Measurements from ENCODE around the gene FAM50A. TPM values are rescaled to one million over a fixed set of nuclear protein-coding genes. Genes with fewer than 3 reads are reported as not detected.

The FAM50A gene
- polyA plus RNA-seq, 2 donors, result 37.5 to 46.6 TPM

GRCh38 chrX:154477891-154478477 is 34.0 kb downstream of the FAM50A start:
- H3K27ac ChIP-seq (ENCODE audit: low read depth in 2 of 2, low read length in 1 of 2), result peak overlapping the region; percentile 27 to 54
- H3K9me3 ChIP-seq (ENCODE audit: control insufficient read depth in 2 of 2, insufficient read depth in 1 of 2, low read depth in 1 of 2, low read length in 1 of 2), result peaks cover 0 to 2% of the 10 kb centered on the region in 2 donors
- no peaks in the 10 kb centered on the region for H3K4me1 ChIP-seq (ENCODE audit: control insufficient read depth in 2 of 2, insufficient read depth in 2 of 2, low read length in 1 of 2)
- WGBS, 2 donors, result 54 to 73% methylated on average over 24 of the region's 24 CpGs
- H3K36me3 ChIP-seq (ENCODE audit: control insufficient read depth in 2 of 2, insufficient read depth in 2 of 2, low read length in 1 of 2), result peaks cover 0 to 2% of the 10 kb centered on the region in 2 donors
- H3K27me3 ChIP-seq (ENCODE audit: control insufficient read depth in 1 of 2, insufficient read depth in 2 of 2, low read length in 2 of 2), result no peaks in the 10 kb centered on the region
- peak overlapping the region; percentile 37 to 56 for H3K4me3 ChIP-seq (ENCODE audit: low read depth in 1 of 2, low read length in 2 of 2)

DNA sequence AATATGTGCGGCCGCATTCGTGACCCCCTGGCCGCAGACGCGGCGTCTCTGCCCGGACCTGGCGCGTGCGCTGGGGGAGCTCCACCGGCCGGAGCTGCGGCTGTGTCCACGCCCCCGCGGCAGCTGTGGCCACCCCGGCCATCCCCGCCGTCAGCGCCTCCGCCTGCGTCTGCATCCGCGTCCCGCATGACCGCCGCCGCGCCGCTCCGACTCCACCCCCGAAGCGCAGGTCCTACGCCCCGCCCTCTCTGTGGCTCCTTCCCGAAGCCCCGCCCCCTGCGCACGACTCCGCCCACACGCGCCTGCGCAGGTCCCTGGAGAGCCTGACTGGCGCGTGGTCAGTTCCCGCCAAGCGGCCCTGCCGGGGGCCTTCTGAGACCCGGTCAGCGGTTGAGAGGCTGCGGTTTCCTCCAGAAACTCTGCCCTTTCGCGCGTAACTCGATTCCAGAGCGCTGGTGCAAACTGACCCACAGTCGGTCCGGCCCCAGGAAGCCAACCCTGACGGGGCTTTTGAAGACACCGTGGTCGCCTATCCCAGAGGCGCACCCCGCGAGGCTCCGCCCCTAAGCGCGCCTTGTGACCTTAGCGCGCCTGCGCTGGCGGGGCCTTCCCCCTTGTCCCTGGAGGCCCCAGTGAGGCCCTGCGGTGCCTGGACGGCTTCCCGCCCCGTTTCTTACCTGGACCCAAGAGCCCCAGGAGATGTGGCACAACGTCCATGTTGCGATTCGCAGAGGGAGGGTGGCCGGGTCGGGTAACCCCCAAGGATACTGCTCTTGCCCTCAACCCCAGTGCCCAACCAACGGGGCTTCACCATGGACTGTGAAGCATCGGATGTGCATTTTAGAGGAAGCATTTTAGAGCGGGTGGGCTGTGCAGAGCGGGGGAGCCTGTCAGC is 35.0 kb downstream of the FAM50A start, which contains the start of gene LAGE3:
TSS of gene LAGE3 (minus strand) at position 554 of the 895 bp plus-strand sequence. CDS start at position 188, 366 bp downstream.
- H3K9me3 ChIP-seq (ENCODE audit: control insufficient read depth in 2 of 2, insufficient read depth in 1 of 2, low read depth in 1 of 2, low read length in 1 of 2), result peaks cover 0 to 2% of the 10 kb centered on the region in 2 donors
- H3K27me3 ChIP-seq (ENCODE audit: control insufficient read depth in 1 of 2, insufficient read depth in 2 of 2, low read length in 2 of 2), result no peaks in the 10 kb centered on the region
- peak within 1 kb of the TSS; percentile 37 to 56 for H3K4me3 ChIP-seq (ENCODE audit: low read depth in 1 of 2, low read length in 2 of 2)
- WGBS, 2 donors, result 4 to 40% methylated on average over 85 of the region's 85 CpGs
- peak within 1 kb of the TSS; percentile 66 to 83 for H3K27ac ChIP-seq (ENCODE audit: low read depth in 2 of 2, low read length in 1 of 2)
- no peaks in the 10 kb centered on the region for H3K4me1 ChIP-seq (ENCODE audit: control insufficient read depth in 2 of 2, insufficient read depth in 2 of 2, low read length in 1 of 2)
- H3K36me3 ChIP-seq (ENCODE audit: control insufficient read depth in 2 of 2, insufficient read depth in 2 of 2, low read length in 1 of 2), result no peaks in the 10 kb centered on the region

- 94 to 95% methylated on average over 5 of the region's 5 CpGs for WGBS, 2 donors
- H3K27ac ChIP-seq (ENCODE audit: low read depth in 2 of 2, low read length in 1 of 2), result no peak overlapping the region
- H3K4me3 ChIP-seq (ENCODE audit: low read depth in 1 of 2, low read length in 2 of 2), result no peak overlapping the region
- peaks cover 0 to 2% of the 10 kb centered on the region in 2 donors for H3K9me3 ChIP-seq (ENCODE audit: control insufficient read depth in 2 of 2, insufficient read depth in 1 of 2, low read depth in 1 of 2, low read length in 1 of 2)
- H3K27me3 ChIP-seq (ENCODE audit: control insufficient read depth in 1 of 2, insufficient read depth in 2 of 2, low read length in 2 of 2), result no peaks in the 10 kb centered on the region
- peaks cover 5 to 12% of the 10 kb centered on the region in 2 donors for H3K4me1 ChIP-seq (ENCODE audit: control insufficient read depth in 2 of 2, insufficient read depth in 2 of 2, low read length in 1 of 2)
- peaks cover 0 to 3% of the 10 kb centered on the region in 2 donors for H3K36me3 ChIP-seq (ENCODE audit: control insufficient read depth in 2 of 2, insufficient read depth in 2 of 2, low read length in 1 of 2)
Observed at GRCh38 chrX:154481195-154481594, 37.3 kb downstream of the FAM50A start.

DNA sequence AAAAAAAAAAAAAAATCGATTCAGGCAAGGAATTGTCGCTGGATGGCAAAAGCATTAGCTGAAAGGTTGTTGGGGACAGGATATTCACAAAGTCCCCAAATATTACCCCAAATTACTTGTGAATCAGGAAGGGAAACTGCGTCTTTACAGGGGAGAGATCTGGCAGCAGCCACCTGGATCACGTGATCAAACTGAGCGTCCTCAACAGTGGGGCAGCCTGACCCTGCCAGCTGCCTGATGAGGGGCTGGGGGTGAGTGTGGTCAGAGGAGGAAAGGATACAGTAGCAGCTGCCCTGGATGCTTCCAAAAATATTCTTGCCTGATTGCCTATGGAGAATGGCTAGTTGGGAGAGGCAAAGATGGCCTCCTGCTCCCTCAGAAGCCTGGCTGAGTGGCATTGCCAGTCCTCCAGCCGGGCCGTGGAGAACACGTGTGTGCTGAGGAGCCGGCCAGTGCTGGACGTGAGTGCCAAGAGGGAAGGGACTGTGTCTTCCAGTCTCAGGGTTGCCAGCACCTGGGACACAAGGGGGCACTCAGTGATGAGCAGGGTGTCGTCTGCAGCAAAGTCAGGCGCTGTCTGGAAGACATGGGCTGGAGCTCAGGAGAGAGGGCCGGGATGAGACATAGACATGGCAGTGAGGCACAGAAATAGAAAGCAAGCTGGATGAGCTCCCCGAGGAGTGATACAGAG is 38.1 kb downstream of the FAM50A start:
- Histone ChIP-seq H3K36me3 (ENCODE audit: control insufficient read depth in 2 of 2, insufficient read depth in 2 of 2, low read length in 1 of 2) (peaks cover 0 to 3% of the 10 kb centered on the region in 2 donors), H3K27ac (ENCODE audit: low read depth in 2 of 2, low read length in 1 of 2) (no peak overlapping the region), H3K4me1 (ENCODE audit: control insufficient read depth in 2 of 2, insufficient read depth in 2 of 2, low read length in 1 of 2) (peaks cover 5 to 12% of the 10 kb centered on the region in 2 donors), H3K27me3 (ENCODE audit: control insufficient read depth in 1 of 2, insufficient read depth in 2 of 2, low read length in 2 of 2) (no peaks in the 10 kb centered on the region), H3K4me3 (ENCODE audit: low read depth in 1 of 2, low read length in 2 of 2) (no peak overlapping the region), H3K9me3 (ENCODE audit: control insufficient read depth in 2 of 2, insufficient read depth in 1 of 2, low read depth in 1 of 2, low read length in 1 of 2) (peaks cover 0 to 6% of the 10 kb centered on the region in 2 donors)
- WGBS, 2 donors, result 81 to 82% methylated on average over 14 of the region's 14 CpGs

DNA sequence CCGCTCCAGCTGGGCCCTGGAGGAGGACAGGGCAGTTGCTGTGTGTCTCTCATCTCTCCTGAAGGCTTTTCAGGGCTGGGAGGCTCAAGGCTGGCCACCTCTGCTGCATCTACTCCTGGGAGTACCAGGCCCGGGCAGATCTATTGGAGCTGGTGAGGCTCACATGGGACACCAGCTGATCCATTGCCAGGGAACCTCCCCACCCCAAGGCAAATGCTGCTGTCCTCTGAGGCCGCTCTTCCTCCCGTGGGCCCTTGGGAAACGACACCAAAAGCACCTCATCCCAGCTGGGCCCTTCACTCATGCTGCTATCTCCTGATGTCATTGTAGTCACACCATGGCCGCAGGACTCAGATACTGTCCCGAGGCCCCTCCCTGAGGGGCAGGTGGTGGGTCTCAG is 38.8 kb downstream of the FAM50A start:
- peaks cover 5 to 12% of the 10 kb centered on the region in 2 donors for H3K4me1 ChIP-seq (ENCODE audit: control insufficient read depth in 2 of 2, insufficient read depth in 2 of 2, low read length in 1 of 2)
- H3K27me3 ChIP-seq (ENCODE audit: control insufficient read depth in 1 of 2, insufficient read depth in 2 of 2, low read length in 2 of 2), result no peaks in the 10 kb centered on the region
- H3K9me3 ChIP-seq (ENCODE audit: control insufficient read depth in 2 of 2, insufficient read depth in 1 of 2, low read depth in 1 of 2, low read length in 1 of 2), result peaks cover 0 to 6% of the 10 kb centered on the region in 2 donors
- H3K4me3 ChIP-seq (ENCODE audit: low read depth in 1 of 2, low read length in 2 of 2), result no peak overlapping the region
- 60 to 65% methylated on average over 7 of the region's 7 CpGs for WGBS, 2 donors
- H3K36me3 ChIP-seq (ENCODE audit: control insufficient read depth in 2 of 2, insufficient read depth in 2 of 2, low read length in 1 of 2), result peaks cover 0 to 3% of the 10 kb centered on the region in 2 donors
- H3K27ac ChIP-seq (ENCODE audit: low read depth in 2 of 2, low read length in 1 of 2), result no peak overlapping the region

- Histone ChIP-seq H3K27me3 (ENCODE audit: control insufficient read depth in 1 of 2, insufficient read depth in 2 of 2, low read length in 2 of 2) (no peaks in the 10 kb centered on the region), H3K36me3 (ENCODE audit: control insufficient read depth in 2 of 2, insufficient read depth in 2 of 2, low read length in 1 of 2) (peaks cover 0 to 9% of the 10 kb centered on the region in 2 donors), H3K4me1 (ENCODE audit: control insufficient read depth in 2 of 2, insufficient read depth in 2 of 2, low read length in 1 of 2) (peaks cover 5 to 12% of the 10 kb centered on the region in 2 donors), H3K27ac (ENCODE audit: low read depth in 2 of 2, low read length in 1 of 2) (no peak overlapping the region), H3K9me3 (ENCODE audit: control insufficient read depth in 2 of 2, insufficient read depth in 1 of 2, low read depth in 1 of 2, low read length in 1 of 2) (peaks cover 0 to 6% of the 10 kb centered on the region in 2 donors), H3K4me3 (ENCODE audit: low read depth in 1 of 2, low read length in 2 of 2) (no peak overlapping the region)
- 84 to 88% methylated on average over 7 of the region's 7 CpGs for WGBS, 2 donors
Observed at GRCh38 chrX:154483325-154483724, 39.4 kb downstream of the FAM50A start.

GRCh38 chrX:154484255-154485149 is 40.6 kb downstream of the FAM50A start:
- Histone ChIP-seq H3K4me3 (ENCODE audit: low read depth in 1 of 2, low read length in 2 of 2) (no peak overlapping the region), H3K36me3 (ENCODE audit: control insufficient read depth in 2 of 2, insufficient read depth in 2 of 2, low read length in 1 of 2) (peaks cover 0 to 14% of the 10 kb centered on the region in 2 donors), H3K27me3 (ENCODE audit: control insufficient read depth in 1 of 2, insufficient read depth in 2 of 2, low read length in 2 of 2) (no peaks in the 10 kb centered on the region), H3K4me1 (ENCODE audit: control insufficient read depth in 2 of 2, insufficient read depth in 2 of 2, low read length in 1 of 2) (peaks cover 5 to 16% of the 10 kb centered on the region in 2 donors), H3K9me3 (ENCODE audit: control insufficient read depth in 2 of 2, insufficient read depth in 1 of 2, low read depth in 1 of 2, low read length in 1 of 2) (peaks cover 0 to 6% of the 10 kb centered on the region in 2 donors), H3K27ac (ENCODE audit: low read depth in 2 of 2, low read length in 1 of 2) (peak overlapping the region; percentile 73 to 93)
- 73 to 74% methylated on average over 16 of the region's 16 CpGs for WGBS, 2 donors

GRCh38 chrX:154485150-154486051 is 41.5 kb downstream of the FAM50A start:
- H3K4me1 ChIP-seq (ENCODE audit: control insufficient read depth in 2 of 2, insufficient read depth in 2 of 2, low read length in 1 of 2), result peaks cover 5 to 16% of the 10 kb centered on the region in 2 donors
- H3K27ac ChIP-seq (ENCODE audit: low read depth in 2 of 2, low read length in 1 of 2), result peak overlapping the region; percentile 73 to 93
- no peaks in the 10 kb centered on the region for H3K27me3 ChIP-seq (ENCODE audit: control insufficient read depth in 1 of 2, insufficient read depth in 2 of 2, low read length in 2 of 2)
- peaks cover 0 to 6% of the 10 kb centered on the region in 2 donors for H3K9me3 ChIP-seq (ENCODE audit: control insufficient read depth in 2 of 2, insufficient read depth in 1 of 2, low read depth in 1 of 2, low read length in 1 of 2)
- H3K36me3 ChIP-seq (ENCODE audit: control insufficient read depth in 2 of 2, insufficient read depth in 2 of 2, low read length in 1 of 2), result peaks cover 0 to 14% of the 10 kb centered on the region in 2 donors
- 29 to 66% methylated on average over 35 of the region's 35 CpGs for WGBS, 2 donors
- H3K4me3 ChIP-seq (ENCODE audit: low read depth in 1 of 2, low read length in 2 of 2), result peak overlapping the region; percentile 64 to 77
